ENCODE data around the gene A1BG. TPM values are rescaled to one million over a fixed set of nuclear protein-coding genes. Genes with fewer than 3 reads are reported as not detected.

The A1BG gene
- total and polyA plus RNA-seq, 5 donors, result 21.0 to 36.0 (median 32.6) TPM

GRCh38 chr19:58305932-58306323, 47.4 kb downstream of the A1BG start:
- intact Hi-C loops (cut with DNase I), result no loop called here
- Histone ChIP-seq H3K4me3 (ENCODE audit: low read length) (peak overlapping the region; percentile 84), H3K9me3 (ENCODE audit: control insufficient read depth, low read length) (no peaks in the 10 kb centered on the region), H3K27ac (ENCODE audit: low read length) (no peak overlapping the region), H3K4me1 (ENCODE audit: control insufficient read depth, insufficient read depth, low read length) (peaks cover 3% of the 10 kb centered on the region), H3K27me3 (ENCODE audit: control insufficient read depth, insufficient read depth) (no peaks in the 10 kb centered on the region)
- DNase-seq (no peak), ATAC-seq (no peak)
- 75% methylated on average over 12 of the region's 12 CpGs for WGBS

GRCh38 chr19:58305065-58305931, 48.0 kb downstream of the A1BG start, which contains the start of gene ERVK3-1:
TSS of gene ERVK3-1 (plus strand) at chr19:58305377. CDS start at chr19:58312169, 6,792 bp downstream.
- peak within 1 kb of the TSS; percentile 84 for H3K4me3 ChIP-seq (ENCODE audit: low read length)
- H3K27ac ChIP-seq (ENCODE audit: low read length), result peak within 1 kb of the TSS; percentile 82
- H3K9me3 ChIP-seq (ENCODE audit: control insufficient read depth, low read length), result no peaks in the 10 kb centered on the region
- ATAC-seq (peak; percentile 99), DNase-seq (peak; percentile 98)
- intact Hi-C loops (cut with DNase I), result no loop called here
- H3K27me3 ChIP-seq (ENCODE audit: control insufficient read depth, insufficient read depth), result no peaks in the 10 kb centered on the region
- under 1% methylated on average over 55 of the region's 55 CpGs for WGBS
- peaks cover 3% of the 10 kb centered on the region for H3K4me1 ChIP-seq (ENCODE audit: control insufficient read depth, insufficient read depth, low read length)

GRCh38 chr19:58304748-58305064, 48.6 kb downstream of the A1BG start:
- H3K27ac ChIP-seq (ENCODE audit: low read length), result peak overlapping the region; percentile 49
- no peaks in the 10 kb centered on the region for H3K9me3 ChIP-seq (ENCODE audit: control insufficient read depth, low read length)
- H3K27me3 ChIP-seq (ENCODE audit: control insufficient read depth, insufficient read depth), result no peaks in the 10 kb centered on the region
- ATAC-seq, result peak in 1 of 2 donors; percentile 3
- DNase-seq, result no peak
- H3K4me3 ChIP-seq (ENCODE audit: low read length), result peak overlapping the region; percentile 84
- peaks cover 3% of the 10 kb centered on the region for H3K4me1 ChIP-seq (ENCODE audit: control insufficient read depth, insufficient read depth, low read length)
- WGBS, result 26% methylated on average over 7 of the region's 7 CpGs
- intact Hi-C loops (cut with DNase I), result no loop called here

- ATAC-seq (no peak), DNase-seq (no peak)
- no peaks in the 10 kb centered on the region for H3K9me3 ChIP-seq (ENCODE audit: control insufficient read depth, low read length)
- 85% methylated on average over 7 of the region's 7 CpGs for WGBS
- H3K27ac ChIP-seq (ENCODE audit: low read length), result no peak overlapping the region
- intact Hi-C loops (cut with DNase I), result no loop called here
- H3K4me1 ChIP-seq (ENCODE audit: control insufficient read depth, insufficient read depth, low read length), result peaks cover 3% of the 10 kb centered on the region
- peak overlapping the region; percentile 84 for H3K4me3 ChIP-seq (ENCODE audit: low read length)
- H3K27me3 ChIP-seq (ENCODE audit: control insufficient read depth, insufficient read depth), result no peaks in the 10 kb centered on the region
Measured at GRCh38 chr19:58304255-58304654, 49.0 kb downstream of the A1BG start.

GRCh38 chr19:58300620-58301019, 52.7 kb downstream of the A1BG start:
- intact Hi-C loops (cut with DNase I), result no loop called here
- ATAC-seq, result no peak
- WGBS, result 95% methylated on average over 7 of the region's 7 CpGs

GRCh38 chr19:58296104-58296503, 57.2 kb downstream of the A1BG start:
- Histone ChIP-seq H3K4me3 (ENCODE audit: low read length) (no peak overlapping the region), H3K27ac (ENCODE audit: low read length) (no peak overlapping the region), H3K4me1 (ENCODE audit: control insufficient read depth, insufficient read depth, low read length) (no peaks in the 10 kb centered on the region), H3K27me3 (ENCODE audit: control insufficient read depth, insufficient read depth) (no peaks in the 10 kb centered on the region), H3K9me3 (ENCODE audit: control insufficient read depth, low read length) (no peaks in the 10 kb centered on the region)
- intact Hi-C loops (cut with DNase I), result no loop called here
- DNase-seq (no peak), ATAC-seq (no peak)
- WGBS, result 87% methylated on average over 7 of the region's 7 CpGs

More at GRCh38 chr19:58300620-58301019, 52.7 kb downstream of the A1BG start:
- DNase-seq, result no peak
- H3K27ac ChIP-seq (ENCODE audit: low read length), result no peak overlapping the region
- H3K4me1 ChIP-seq (ENCODE audit: control insufficient read depth, insufficient read depth, low read length), result no peaks in the 10 kb centered on the region
- H3K4me3 ChIP-seq (ENCODE audit: low read length), result no peak overlapping the region
- no peaks in the 10 kb centered on the region for H3K9me3 ChIP-seq (ENCODE audit: control insufficient read depth, low read length)
- no peaks in the 10 kb centered on the region for H3K27me3 ChIP-seq (ENCODE audit: control insufficient read depth, insufficient read depth)

Small RNA genes lying within 50 kb of the gene (microRNA-seq; reads per million reads assigned to microRNA genes)
- 0 reads per million in 2 donors for gene MIR4754
- gene MIR6806, result 0.54 to 1.7 reads per million in 2 donors

Other genes with a start within 250 kb of the A1BG start
- gene ZNF329, start 202.7 kb downstream of the A1BG start, total RNA-seq, result 10 to 100 TPM in 2 of 4 donors, 1 to 10 TPM in 2; 7.8 to 10.3 (median 9.6) TPM
- 4.8 TPM for gene ZNF329, start 202.7 kb downstream of the A1BG start, polyA plus RNA-seq
- gene ZNF274, start 170.4 kb downstream of the A1BG start, total RNA-seq, result 10 to 100 TPM; 19.1 to 24.8 (median 22.4) TPM
- 14.4 TPM for gene ZNF274, start 170.4 kb downstream of the A1BG start, polyA plus RNA-seq
- 10 to 100 TPM; 23.7 to 29.5 (median 26.1) TPM for gene ZNF544, start 124.6 kb downstream of the A1BG start, total RNA-seq
- gene ZNF544, start 124.6 kb downstream of the A1BG start, polyA plus RNA-seq, result 29.1 TPM
- 1 to 10 TPM; 5.3 to 6.7 (median 6.0) TPM for gene ZNF8, start 74.5 kb downstream of the A1BG start, total RNA-seq
- 3.1 TPM for gene ZNF8, start 74.5 kb downstream of the A1BG start, polyA plus RNA-seq
- gene ERVK3-1, start 48.1 kb downstream of the A1BG start, total RNA-seq, result 10 to 100 TPM; 19.9 to 24.1 (median 21.1) TPM
- gene ERVK3-1, start 48.1 kb downstream of the A1BG start, polyA plus RNA-seq, result 27.7 TPM
- gene ZSCAN22, start 26.5 kb downstream of the A1BG start, total RNA-seq, result 1 to 10 TPM; 1.4 to 2.1 (median 1.9) TPM
- 0.79 TPM for gene ZSCAN22, start 26.5 kb downstream of the A1BG start, polyA plus RNA-seq
- gene ZNF497, start 9.3 kb upstream of the A1BG start, total RNA-seq, result 1 to 10 TPM in 1 of 4 donors, under 1 TPM in 3; 0.33 to 1.1 (median 0.47) TPM
- 0.27 TPM for gene ZNF497, start 9.3 kb upstream of the A1BG start, polyA plus RNA-seq
- gene ZNF837, start 27.5 kb upstream of the A1BG start, total RNA-seq, result under 1 TPM; 0.33 to 0.82 (median 0.55) TPM
- 0.52 TPM for gene ZNF837, start 27.5 kb upstream of the A1BG start, polyA plus RNA-seq
- 100 to 1,000 TPM; 513 to 681 (median 600) TPM for gene RPS5, start 33.8 kb upstream of the A1BG start, total RNA-seq
- gene RPS5, start 33.8 kb upstream of the A1BG start, polyA plus RNA-seq, result 566 TPM
- not detected for gene RNF225, start 42.2 kb upstream of the A1BG start, total RNA-seq
- gene RNF225, start 42.2 kb upstream of the A1BG start, polyA plus RNA-seq, result not detected
- gene ZNF584, start 55.2 kb upstream of the A1BG start, total RNA-seq, result 10 to 100 TPM; 19.2 to 22.6 (median 20.2) TPM
- 13.6 TPM for gene ZNF584, start 55.2 kb upstream of the A1BG start, polyA plus RNA-seq
- 1 to 10 TPM; 6.4 to 7.5 (median 6.8) TPM for gene ZNF132, start 86.7 kb upstream of the A1BG start, total RNA-seq
- gene ZNF132, start 86.7 kb upstream of the A1BG start, polyA plus RNA-seq, result 2.4 TPM
- 1 to 10 TPM; 2.7 to 4.8 (median 3.7) TPM for gene ZNF324B, start 98.1 kb upstream of the A1BG start, total RNA-seq
- gene ZNF324B, start 98.1 kb upstream of the A1BG start, polyA plus RNA-seq, result 1.9 TPM
- 1 to 10 TPM; 5.2 to 7.4 (median 6.9) TPM for gene ZNF324, start 113.6 kb upstream of the A1BG start, total RNA-seq
- 3.3 TPM for gene ZNF324, start 113.6 kb upstream of the A1BG start, polyA plus RNA-seq
- 1 to 10 TPM; 4.8 to 7.6 (median 5.7) TPM for gene ZNF446, start 122.9 kb upstream of the A1BG start, total RNA-seq
- gene ZNF446, start 122.9 kb upstream of the A1BG start, polyA plus RNA-seq, result 6.4 TPM
- gene SLC27A5, start 158.5 kb upstream of the A1BG start, total RNA-seq, result 1 to 10 TPM; 5.3 to 8.1 (median 7.5) TPM
- gene SLC27A5, start 158.5 kb upstream of the A1BG start, polyA plus RNA-seq, result 7.6 TPM
- 10 to 100 TPM in 3 of 4 donors, 1 to 10 TPM in 1; 9.9 to 13.1 (median 11.1) TPM for gene ZBTB45, start 166.3 kb upstream of the A1BG start, total RNA-seq
- gene ZBTB45, start 166.3 kb upstream of the A1BG start, polyA plus RNA-seq, result 7.0 TPM
- gene TRIM28, start 190.6 kb upstream of the A1BG start, total RNA-seq, result 100 to 1,000 TPM; 139 to 161 (median 148) TPM
- 98.7 TPM for gene TRIM28, start 190.6 kb upstream of the A1BG start, polyA plus RNA-seq
- 100 to 1,000 TPM; 106 to 116 (median 114) TPM for gene CHMP2A, start 201.6 kb upstream of the A1BG start, total RNA-seq
- 196 TPM for gene CHMP2A, start 201.6 kb upstream of the A1BG start, polyA plus RNA-seq
- gene UBE2M, start 205.1 kb upstream of the A1BG start, total RNA-seq, result 100 to 1,000 TPM; 117 to 137 (median 123) TPM
- 92.7 TPM for gene UBE2M, start 205.1 kb upstream of the A1BG start, polyA plus RNA-seq
- gene MZF1, start 219.8 kb upstream of the A1BG start, total RNA-seq, result 10 to 100 TPM; 10.1 to 15.6 (median 12.8) TPM
- 12.0 TPM for gene MZF1, start 219.8 kb upstream of the A1BG start, polyA plus RNA-seq